Measurements from ENCODE around the gene MRPS23. TPM values are rescaled to one million over a fixed set of nuclear protein-coding genes. Genes with fewer than 3 reads are reported as not detected.
"Not testable (repeated sequence)": the region's sequence is repeated elsewhere in the genome, so short reads cannot be mapped to it uniquely, and the experiment has no call there.

MRPS23 gene
- polyA plus RNA-seq, 3 donors: 60.3 to 68.4 (median 63.6) TPM

- no peak for DNase-seq (ENCODE audit: low read depth in 3 of 3, low spot score in 2 of 3)
These were observed 16.5 kb upstream of the MRPS23 start for GRCh38 chr17:57866319-57866718.

- DNase-seq (ENCODE audit: low read depth in 3 of 3, low spot score in 2 of 3): no peak
These were observed 14.4 kb upstream of the MRPS23 start for GRCh38 chr17:57864273-57864672.

- DNase-seq (ENCODE audit: low read depth in 3 of 3, low spot score in 2 of 3): no peak
These were observed 13.1 kb upstream of the MRPS23 start for GRCh38 chr17:57862694-57863667.

- DNase-seq (ENCODE audit: low read depth in 3 of 3, low spot score in 2 of 3): peak in 1 of 3 donors; percentile 23
These were observed 12.2 kb upstream of the MRPS23 start for GRCh38 chr17:57861790-57862693.

DNA sequence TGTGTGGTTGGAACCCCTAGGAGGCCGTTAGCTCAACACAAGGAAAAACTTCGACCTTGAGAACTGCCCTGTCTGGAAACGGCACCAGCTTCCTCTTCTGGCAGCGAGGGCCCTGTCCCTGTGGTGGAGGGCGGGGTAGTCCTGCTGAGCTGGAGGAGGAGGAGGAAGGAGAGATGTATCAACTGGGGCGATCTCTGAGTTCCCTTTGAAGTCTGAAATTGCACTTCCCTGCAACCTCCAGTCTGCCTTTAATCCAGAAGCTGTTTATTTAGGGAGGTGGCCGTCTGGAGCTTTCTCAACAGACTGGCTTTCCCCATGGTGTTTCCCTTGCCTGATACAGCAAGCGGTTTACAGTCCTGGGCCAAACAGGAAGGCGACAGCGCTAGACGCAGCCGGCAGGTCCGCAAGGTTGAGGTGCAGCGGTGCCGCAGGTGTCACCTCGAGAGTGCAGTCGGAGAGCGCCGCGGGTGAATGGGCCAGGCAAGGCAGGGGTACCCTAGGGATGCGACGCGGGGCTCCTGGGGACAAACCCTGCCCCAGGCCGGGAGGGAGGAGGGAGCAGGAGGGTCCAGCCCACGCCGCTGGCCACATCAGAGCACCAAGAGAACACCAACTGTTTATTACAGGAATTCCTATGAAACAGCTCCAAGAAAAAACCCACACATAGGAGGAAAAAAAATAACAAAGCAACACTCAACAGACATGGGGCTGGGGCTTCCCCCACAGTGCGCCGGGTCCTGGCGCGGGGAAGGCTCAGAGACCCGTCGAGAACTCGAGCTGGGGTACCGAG, 11.4 kb upstream of the MRPS23 start:
- peak in 1 of 3 donors; percentile 26 for DNase-seq (ENCODE audit: low read depth in 3 of 3, low spot score in 2 of 3)

DNA sequence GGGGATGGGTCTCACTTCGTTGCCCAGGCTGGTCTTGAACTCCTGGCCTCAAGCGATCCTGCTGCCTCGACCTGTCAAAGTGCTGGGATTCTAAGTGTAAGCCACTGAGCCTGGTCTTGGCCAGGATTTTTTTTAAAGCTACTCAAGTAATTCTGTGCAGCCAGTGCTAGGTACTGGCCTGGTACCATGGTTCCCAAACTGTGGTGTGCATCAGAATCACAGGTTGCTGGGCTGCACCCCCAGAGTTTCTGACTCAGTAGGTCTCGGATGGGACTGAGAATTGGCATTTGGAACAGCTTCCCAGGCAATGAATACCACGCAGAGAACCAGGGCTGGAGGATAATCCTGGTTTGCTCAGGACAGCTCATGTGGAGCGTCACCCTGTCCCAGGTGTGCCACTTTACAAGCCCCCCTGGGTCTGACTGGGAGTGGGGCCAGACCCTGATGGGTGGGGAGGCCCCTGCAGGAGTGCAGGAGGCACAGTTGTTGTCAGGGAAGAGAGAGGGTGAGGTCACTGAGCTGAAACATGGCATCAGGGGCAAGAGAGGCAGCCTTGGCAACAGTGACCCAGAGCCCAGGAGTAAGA, 10.7 kb upstream of the MRPS23 start:
- DNase-seq (ENCODE audit: low read depth in 3 of 3, low spot score in 2 of 3): no peak

- DNase-seq (ENCODE audit: low read depth in 3 of 3, low spot score in 2 of 3): no peak
These were observed 10.0 kb upstream of the MRPS23 start for GRCh38 chr17:57859601-57860413.

DNA sequence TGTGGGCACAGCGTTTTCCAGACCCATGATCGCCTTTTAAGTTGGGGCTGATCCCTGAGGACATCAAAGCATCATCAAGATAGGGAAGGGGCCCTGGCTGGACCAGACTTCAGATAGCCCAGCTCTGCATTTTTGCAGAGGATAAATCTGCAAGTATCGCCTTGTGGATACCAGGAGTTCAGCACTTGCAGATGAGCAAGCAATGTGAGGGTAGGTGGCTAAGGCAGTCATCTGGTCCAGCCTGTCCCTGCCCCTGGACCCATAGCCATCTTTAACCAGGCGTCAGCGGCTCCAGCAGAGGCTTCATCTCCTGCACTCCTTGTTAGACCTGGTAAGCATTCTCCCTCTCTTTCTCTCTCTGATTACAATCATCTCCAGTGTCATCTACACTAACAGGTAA, 9.0 kb upstream of the MRPS23 start:
- DNase-seq (ENCODE audit: low read depth in 3 of 3, low spot score in 2 of 3): no peak

GRCh38 chr17:57856792-57857620, 7.2 kb upstream of the MRPS23 start:
- no peak for DNase-seq (ENCODE audit: low read depth in 3 of 3, low spot score in 2 of 3)

DNA sequence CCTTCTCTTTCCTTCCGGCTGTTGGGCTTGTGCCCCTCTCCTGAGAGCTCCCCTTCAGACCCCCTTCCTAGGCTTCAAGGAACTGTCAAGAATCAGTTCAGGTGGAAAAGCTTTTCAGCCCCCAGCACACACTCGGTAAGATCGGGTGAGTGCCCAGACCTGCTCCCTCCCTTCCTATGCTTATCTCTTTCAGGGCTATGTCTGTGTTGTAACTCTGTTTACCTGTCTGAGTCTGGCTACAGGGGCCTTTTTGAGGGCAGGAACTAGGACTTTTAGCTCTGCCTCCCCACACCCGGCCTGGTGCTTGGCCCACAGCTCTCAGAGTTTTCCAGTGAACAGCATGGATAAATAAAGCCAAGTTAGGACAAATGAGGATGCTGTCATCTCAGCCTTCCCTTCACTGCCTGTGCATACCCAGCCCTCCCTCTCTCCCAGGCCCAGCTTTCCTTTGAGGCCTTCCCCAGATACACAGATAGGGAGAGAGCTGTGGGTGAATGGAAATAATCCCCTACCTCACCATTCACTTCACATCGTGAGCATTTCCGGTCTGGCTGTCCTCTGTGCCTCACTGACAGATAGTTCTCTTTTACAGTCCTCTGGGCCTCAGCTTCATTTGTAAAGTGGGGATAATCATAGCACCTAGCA, 5.7 kb upstream of the MRPS23 start:
- no peak for DNase-seq (ENCODE audit: low read depth in 3 of 3, low spot score in 2 of 3)

DNA sequence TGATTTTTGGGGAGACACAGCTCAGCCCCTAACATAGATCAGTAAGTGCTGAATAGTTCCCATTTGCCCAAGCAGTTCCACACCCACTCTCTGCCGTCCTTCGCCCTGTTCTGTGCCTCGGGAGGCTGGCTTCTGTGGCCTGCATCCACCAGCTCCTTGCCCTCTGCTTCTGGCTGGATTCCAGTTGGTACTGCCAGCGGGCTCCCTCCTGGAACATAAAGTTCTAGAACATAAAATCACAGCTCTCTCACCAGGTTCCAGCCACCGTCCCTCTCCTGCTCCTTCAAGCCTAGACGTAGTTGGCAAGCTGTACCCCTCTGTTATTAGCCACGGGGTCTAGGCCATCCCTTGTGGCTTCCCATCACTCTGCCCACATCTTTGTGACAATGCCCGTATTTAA, 3.9 kb upstream of the MRPS23 start:
- no peak for DNase-seq (ENCODE audit: low read depth in 3 of 3, low spot score in 2 of 3)

DNA sequence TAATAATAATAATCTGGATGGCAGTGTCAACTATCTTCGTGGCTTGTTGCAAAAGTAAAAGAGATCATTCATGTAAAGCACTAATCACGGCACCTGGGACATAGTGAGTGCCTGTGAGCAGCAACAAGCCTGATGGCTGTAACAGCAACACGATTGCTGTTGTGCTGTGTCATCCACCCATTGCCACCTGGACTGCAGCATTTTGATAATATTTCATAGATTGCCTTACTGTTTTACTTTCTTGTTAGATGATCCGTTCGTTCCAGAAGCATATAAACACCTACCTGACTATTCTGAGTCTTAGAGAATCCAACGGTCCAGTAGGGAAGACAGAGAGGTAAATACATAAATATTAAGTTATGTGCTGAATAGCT, 3.1 kb upstream of the MRPS23 start:
- no peak for DNase-seq (ENCODE audit: low read depth in 3 of 3, low spot score in 2 of 3)

- DNase-seq (ENCODE audit: low read depth in 3 of 3, low spot score in 2 of 3): no peak
These were observed 2.5 kb upstream of the MRPS23 start for GRCh38 chr17:57852092-57852954.

- no peak for DNase-seq (ENCODE audit: low read depth in 3 of 3, low spot score in 2 of 3)
These were observed 526 bp downstream of the MRPS23 start for GRCh38 chr17:57849163-57849873.

DNA sequence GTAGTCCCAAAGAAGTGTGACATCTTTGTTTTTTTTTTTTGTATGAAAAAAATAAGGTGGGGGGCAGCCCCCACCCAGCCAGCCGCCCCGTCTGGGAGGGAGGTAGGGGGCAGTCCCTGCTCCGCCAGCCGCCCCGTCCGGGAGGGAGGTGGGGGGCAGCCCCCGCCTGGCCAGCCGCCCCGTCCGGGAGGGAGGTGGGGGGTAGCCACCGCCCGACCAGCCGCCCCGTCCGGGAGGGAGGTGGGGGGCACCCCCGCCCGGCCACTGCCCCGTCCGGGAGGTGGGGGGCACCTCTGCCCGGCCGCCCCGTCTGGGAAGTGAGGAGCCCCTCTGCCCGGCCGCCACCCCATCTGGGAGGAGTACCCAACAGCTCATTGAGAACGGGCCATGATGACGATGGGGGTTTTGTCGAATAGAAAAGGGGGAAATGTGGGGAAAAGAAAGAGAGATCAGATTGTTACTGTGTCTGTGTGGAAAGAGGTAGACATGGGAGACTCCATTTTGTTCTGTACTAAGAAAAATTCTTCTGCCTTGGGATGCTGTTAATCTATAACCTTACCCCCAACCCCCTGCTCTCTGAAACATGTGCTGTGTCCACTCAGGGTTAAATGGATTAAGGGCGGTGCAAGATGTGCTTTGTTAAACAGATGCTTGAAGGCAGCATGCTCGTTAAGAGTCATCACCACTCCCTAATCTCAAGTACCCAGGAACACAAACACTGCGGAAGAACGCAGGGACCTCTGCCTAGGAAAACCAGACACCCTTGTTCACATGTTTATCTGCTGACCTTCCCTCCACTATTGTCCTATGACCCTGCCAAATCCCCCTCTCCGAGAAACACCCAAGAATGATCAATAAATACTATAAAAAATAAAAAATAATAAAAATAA, 3.5 kb downstream of the MRPS23 start:
- DNase-seq (ENCODE audit: low read depth in 3 of 3, low spot score in 2 of 3): not testable (repeated sequence)

Measured in right renal cortex interstitium (tissue), 3 donors.